Hypothalamus (tissue), 51 donors: ENCODE measurements around the gene WNT16.
A peak's percentile ranks its signal among the peaks of the same experiment; 100 is the strongest.
"Not testable (repeated sequence)": the region's sequence is repeated elsewhere in the genome, so short reads cannot be mapped to it uniquely, and the experiment has no call there.

Experiments
- DNase-seq, 51 donors: peaks; one replicate each; lab custom pipeline; 2025; lab: John Stamatoyannopoulos, UW

WNT16 gene

GRCh38 chr7:121305109-121305508 lies 23.7 kb upstream of the WNT16 start:
- no peak for DNase-seq

GRCh38 chr7:121306565-121306964 lies 22.2 kb upstream of the WNT16 start:
- no peak for DNase-seq

GRCh38 chr7:121307021-121307574 lies 21.7 kb upstream of the WNT16 start:
- DNase-seq, result no peak

GRCh38 chr7:121313220-121313792 lies 15.5 kb upstream of the WNT16 start:
- DNase-seq, result no peak

- no peak for DNase-seq
Measured at GRCh38 chr7:121313793-121314676, 14.8 kb upstream of the WNT16 start.

- not testable (repeated sequence) for DNase-seq
Measured at GRCh38 chr7:121315170-121315569, 13.6 kb upstream of the WNT16 start.

- DNase-seq, result no peak
Measured at GRCh38 chr7:121322460-121322859, 6.3 kb upstream of the WNT16 start.

GRCh38 chr7:121323515-121324302 lies 5.1 kb upstream of the WNT16 start:
- DNase-seq, result no peak

GRCh38 chr7:121327671-121328070 lies 1.1 kb upstream of the WNT16 start:
- no peak for DNase-seq

GRCh38 chr7:121329191-121330052 lies 622 bp downstream of the WNT16 start:
- DNase-seq, result peak in 4 of 51 donors; percentile 3 to 6 (median 4)

- no peak for DNase-seq
Measured at GRCh38 chr7:121330053-121330833, 1.4 kb downstream of the WNT16 start.

- DNase-seq, result no peak
Measured at GRCh38 chr7:121331048-121331447, 2.2 kb downstream of the WNT16 start.

GRCh38 chr7:121331574-121331973 lies 2.8 kb downstream of the WNT16 start:
- no peak for DNase-seq

- DNase-seq, result no peak
Measured at GRCh38 chr7:121334376-121334775, 5.6 kb downstream of the WNT16 start.

GRCh38 chr7:121334875-121335648 lies 6.3 kb downstream of the WNT16 start:
- DNase-seq, result no peak

GRCh38 chr7:121336579-121336978 lies 7.8 kb downstream of the WNT16 start:
- DNase-seq, result no peak

GRCh38 chr7:121337398-121337797 lies 8.6 kb downstream of the WNT16 start:
- no peak for DNase-seq

GRCh38 chr7:121339082-121339481 lies 10.3 kb downstream of the WNT16 start:
- no peak for DNase-seq

GRCh38 chr7:121341933-121342332 lies 13.1 kb downstream of the WNT16 start:
- no peak for DNase-seq
